ENCODE data around the gene EDNRA.
"Not testable (repeated sequence)": the region's sequence is repeated elsewhere in the genome, so short reads cannot be mapped to it uniquely, and the experiment has no call there.

The EDNRA gene

DNA sequence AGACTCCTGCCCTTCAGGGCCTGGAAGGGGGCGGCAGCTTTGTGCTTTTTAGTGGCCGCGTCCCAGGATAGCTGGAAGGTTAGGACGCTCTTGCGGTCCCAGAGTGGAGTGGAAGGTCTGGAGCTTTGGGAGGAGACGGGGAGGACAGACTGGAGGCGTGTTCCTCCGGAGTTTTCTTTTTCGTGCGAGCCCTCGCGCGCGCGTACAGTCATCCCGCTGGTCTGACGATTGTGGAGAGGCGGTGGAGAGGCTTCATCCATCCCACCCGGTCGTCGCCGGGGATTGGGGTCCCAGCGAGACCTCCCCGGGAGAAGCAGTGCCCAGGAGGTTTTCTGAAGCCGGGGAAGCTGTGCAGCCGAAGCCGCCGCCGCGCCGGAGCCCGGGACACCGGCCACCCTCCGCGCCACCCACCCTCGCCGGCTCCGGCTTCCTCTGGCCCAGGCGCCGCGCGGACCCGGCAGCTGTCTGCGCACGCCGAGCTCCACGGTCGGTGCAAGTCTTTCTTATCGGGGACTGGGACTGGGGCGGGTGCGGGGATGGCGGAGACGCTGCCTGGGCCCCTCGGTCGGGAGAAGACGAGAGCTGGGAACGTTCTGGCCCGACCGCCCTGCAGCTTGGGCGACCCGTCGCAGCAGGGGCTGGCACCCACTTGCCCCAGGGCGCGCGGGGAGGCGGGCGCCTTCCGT, at the start of gene EDNRA:
TSS of gene EDNRA (plus strand) at position 207 of the 686 bp plus-strand sequence. CDS start 4,585 bp downstream, outside the sequence.
- DNase-seq, result no peak

- DNase-seq, result not testable (repeated sequence)
These were observed 46.5 kb upstream of the EDNRA start for GRCh38 chr4:147434370-147434769.

DNA sequence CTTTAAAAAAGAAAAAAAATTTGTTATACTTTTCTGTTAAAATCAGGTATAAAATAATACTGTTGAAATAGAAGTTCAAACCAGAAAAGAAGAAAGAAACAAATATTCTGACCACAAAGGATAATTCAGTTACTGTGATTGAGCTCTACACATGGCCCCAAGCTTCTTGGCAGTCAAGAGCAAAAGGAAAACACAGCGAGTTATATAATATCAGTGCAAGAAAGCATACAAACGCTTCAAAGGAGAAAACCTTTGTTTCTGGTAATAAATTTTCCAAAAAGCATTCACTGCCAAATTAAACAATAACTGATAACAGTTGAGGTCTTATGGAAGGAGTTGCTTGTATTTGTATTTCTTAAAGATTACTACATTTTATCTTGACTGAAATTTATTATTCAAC, 40.5 kb upstream of the EDNRA start:
- DNase-seq, result no peak

DNA sequence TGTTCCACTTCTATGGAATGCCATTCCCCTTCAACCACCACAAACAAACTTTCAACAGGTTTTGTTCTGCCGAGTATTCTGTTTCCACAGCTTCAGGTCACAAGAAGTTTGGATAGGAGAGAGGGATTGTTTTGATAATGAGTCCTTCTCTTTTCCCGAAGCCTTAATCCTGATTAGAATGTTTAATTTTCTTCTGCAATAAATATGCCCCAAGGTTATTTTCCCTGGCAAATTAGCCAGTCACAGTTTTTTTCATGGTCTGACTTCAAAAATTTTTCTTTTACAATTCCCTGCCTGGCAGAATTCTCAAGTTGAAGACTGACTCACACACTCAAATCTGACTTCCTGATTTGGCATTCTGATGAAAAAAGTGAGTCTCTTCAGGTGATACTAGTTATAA, 33.1 kb upstream of the EDNRA start:
- no peak for DNase-seq

DNA sequence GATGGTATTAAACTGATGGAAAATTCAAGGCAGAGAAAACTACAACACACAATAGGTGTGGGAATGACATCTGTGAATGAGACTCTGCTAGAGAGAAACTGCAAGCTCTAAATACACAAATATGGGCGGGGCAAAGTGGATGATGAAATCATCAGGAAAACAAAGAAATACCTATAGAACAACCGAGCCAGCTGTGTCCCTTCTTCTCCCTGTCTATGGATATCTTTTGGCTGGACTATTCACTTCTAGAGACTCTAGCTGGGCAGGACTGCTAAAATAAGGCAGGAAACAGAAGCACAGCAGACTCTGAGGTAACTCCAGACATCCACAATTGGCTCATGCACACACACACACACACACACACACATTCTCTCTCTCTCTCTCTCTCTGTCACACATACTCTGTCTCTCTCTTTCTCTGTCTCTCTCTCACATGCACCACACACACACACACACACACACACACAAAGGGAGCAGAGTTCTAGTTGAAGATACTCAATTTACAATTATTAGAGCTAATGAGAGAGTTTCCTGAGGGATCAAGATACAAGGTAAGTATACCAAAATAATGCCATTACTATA, 27.2 kb upstream of the EDNRA start:
- DNase-seq, result no peak

GRCh38 chr4:147456706-147457105, 24.2 kb upstream of the EDNRA start:
- no peak for DNase-seq

GRCh38 chr4:147461161-147461560, 19.7 kb upstream of the EDNRA start:
- no peak for DNase-seq

GRCh38 chr4:147463065-147463464, 17.8 kb upstream of the EDNRA start:
- DNase-seq, result no peak

GRCh38 chr4:147465461-147465860, 15.4 kb upstream of the EDNRA start:
- no peak for DNase-seq

- DNase-seq, result no peak
These were observed 3.5 kb upstream of the EDNRA start for GRCh38 chr4:147477439-147477838.

GRCh38 chr4:147479376-147479775, 1.5 kb upstream of the EDNRA start:
- DNase-seq, result no peak

- DNase-seq, result no peak
These were observed 1.1 kb upstream of the EDNRA start for GRCh38 chr4:147479786-147480185.

- no peak for DNase-seq
These were observed 401 bp upstream of the EDNRA start for GRCh38 chr4:147480502-147480890.

- no peak for DNase-seq
These were observed 746 bp downstream of the EDNRA start for GRCh38 chr4:147481577-147482109.

DNA sequence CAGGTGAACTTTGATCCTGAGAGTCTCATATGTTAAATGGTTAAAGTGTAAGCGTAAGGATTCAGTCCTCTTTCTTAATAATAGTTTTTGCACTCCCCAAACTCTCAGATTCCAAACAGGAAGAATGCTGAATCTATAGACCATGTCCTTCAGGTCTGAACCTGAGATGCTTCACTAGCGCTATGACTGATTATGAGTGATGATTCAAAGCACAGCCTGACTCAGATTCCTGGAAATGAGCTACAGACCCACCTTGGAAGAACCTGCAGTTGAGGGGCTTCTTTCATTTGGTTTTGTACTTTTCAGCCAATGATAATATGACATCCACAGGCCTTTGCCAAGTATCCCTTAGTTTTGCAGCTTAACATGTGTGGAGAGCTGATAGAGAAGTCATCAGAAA, 1.4 kb downstream of the EDNRA start:
- no peak for DNase-seq

DNA sequence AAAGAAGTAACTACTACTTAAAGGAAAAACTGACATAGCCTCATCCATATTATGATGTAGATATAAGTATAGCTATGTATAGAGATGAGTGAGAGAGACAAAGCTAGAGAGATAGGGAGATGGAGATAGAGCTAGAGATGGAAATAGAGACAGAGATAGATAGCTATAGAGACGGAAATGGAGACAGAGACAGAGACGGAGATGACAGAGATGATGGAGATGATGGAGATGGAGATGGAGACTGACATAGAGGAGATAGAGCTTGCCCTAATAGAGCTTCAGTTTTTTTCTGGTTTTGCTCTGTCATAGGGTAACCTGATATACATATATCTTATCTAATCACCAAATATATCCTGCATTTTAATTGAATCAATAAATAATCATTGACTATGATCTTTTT, 4.3 kb downstream of the EDNRA start:
- no peak for DNase-seq

DNA sequence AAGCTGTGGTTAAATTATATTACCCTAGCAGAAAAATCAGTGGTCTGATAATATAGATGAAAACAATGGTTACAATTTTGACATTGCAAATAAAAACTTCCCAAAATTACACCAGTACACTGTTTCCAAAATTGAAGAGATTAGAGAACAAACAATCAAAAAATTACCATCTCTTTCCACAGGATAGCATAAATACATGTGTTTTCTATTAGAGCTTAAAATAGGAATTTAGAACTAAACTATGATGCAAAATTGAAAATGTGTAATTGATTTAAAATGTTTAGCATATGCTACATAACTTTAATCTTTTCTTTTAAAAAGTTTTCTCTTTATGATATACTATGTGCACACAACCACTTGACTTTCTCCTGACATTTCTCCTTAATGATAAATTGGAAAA, 6.7 kb downstream of the EDNRA start:
- DNase-seq, result no peak

GRCh38 chr4:147488556-147488955, 7.7 kb downstream of the EDNRA start:
- DNase-seq, result no peak

DNA sequence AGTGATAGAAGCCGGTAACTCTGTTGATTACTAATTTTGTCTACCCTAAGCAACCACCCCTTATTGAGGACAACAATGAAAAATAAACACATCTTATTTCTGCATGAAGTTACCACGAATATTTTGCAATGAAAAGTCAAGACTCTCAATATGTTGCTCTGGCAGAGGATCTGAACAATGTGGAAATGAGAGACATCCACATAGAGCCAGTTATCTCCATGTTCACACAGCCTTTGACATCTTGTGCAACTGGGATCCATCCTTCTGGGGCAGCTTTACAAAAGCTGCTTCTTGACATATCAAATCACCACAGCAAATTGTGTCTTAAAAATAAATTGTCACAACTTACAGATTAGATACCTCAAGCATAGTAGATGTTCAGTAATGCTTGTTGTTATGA, 10.2 kb downstream of the EDNRA start:
- DNase-seq, result no peak

GRCh38 chr4:147492306-147492705, 11.4 kb downstream of the EDNRA start:
- DNase-seq, result no peak

DNA sequence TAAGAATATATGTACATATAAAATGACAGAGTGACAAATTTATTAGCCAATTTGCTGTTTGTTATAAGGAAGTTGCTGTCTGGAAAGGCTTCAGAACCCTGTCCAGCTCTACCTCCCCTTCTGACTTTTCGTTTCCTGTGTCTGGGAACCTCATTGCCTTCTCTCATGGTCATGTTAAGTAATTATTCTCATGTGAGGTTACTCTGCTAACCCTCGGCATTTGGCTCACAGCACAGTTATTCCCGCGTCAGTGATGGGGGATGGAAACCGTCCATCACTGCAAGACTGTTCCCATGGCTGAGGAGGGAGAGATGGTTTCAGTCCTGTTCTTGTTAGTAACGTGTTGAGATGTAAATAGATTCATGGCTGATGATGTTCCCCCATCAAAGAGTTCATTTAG, 11.9 kb downstream of the EDNRA start:
- no peak for DNase-seq

- DNase-seq, result no peak
These were observed 12.4 kb downstream of the EDNRA start for GRCh38 chr4:147493307-147493706.

GRCh38 chr4:147494301-147494700, 13.4 kb downstream of the EDNRA start:
- no peak for DNase-seq

GRCh38 chr4:147496500-147496899, 15.6 kb downstream of the EDNRA start:
- no peak for DNase-seq
